IgD-negative memory B cell (primary cell): ENCODE data around the gene B3GNT9. TPM values are rescaled to one million over a fixed set of nuclear protein-coding genes. Genes with fewer than 3 reads are reported as not detected.

ENCODE experiments used
- H3K27ac Mint-ChIP-seq, 3 donors: one replicate each; pipeline ENCODE4 v1.8.0; 2020 to 2022; ENCODE audit warnings: mild to moderate bottlenecking in 3 of 3, mixed read lengths in 3 of 3, moderate library complexity in 1 of 3
- H3K27me3 Mint-ChIP-seq: one replicate; pipeline ENCODE4 v1.8.0; 2021; ENCODE audit warnings: mixed read lengths
- H3K36me3 Mint-ChIP-seq: one replicate; pipeline ENCODE4 v1.8.0; 2020; ENCODE audit warnings: mild to moderate bottlenecking, mixed read lengths
- H3K4me1 Mint-ChIP-seq, 3 donors: one replicate each; pipeline ENCODE4 v1.8.0; 2020 to 2022; ENCODE audit warnings: mixed read lengths in 3 of 3, mild to moderate bottlenecking in 1 of 3
- H3K4me3 Mint-ChIP-seq, 4 donors: one replicate each; pipeline ENCODE4 v1.8.0; 2020 to 2022; ENCODE audit warnings: mild to moderate bottlenecking in 4 of 4, mixed read lengths in 4 of 4, moderate library complexity in 3 of 4
- H3K9me3 Mint-ChIP-seq, 3 donors: one replicate each; pipeline ENCODE4 v1.8.0; 2020 to 2021; ENCODE audit warnings: mixed read lengths in 3 of 3, mild to moderate bottlenecking in 1 of 3
- polyA plus RNA-seq: library from polyadenylated mRNA; unstranded; fragments of 300-500 nt; fragmentation: Illumina TruSeq; gene quantifications from one replicate; pipeline ENCODE4 v1.2.3, GENCODE V29; 2021

Gene B3GNT9
- polyA plus RNA-seq, 1 donor from 2014 or later = 0.45 TPM

DNA sequence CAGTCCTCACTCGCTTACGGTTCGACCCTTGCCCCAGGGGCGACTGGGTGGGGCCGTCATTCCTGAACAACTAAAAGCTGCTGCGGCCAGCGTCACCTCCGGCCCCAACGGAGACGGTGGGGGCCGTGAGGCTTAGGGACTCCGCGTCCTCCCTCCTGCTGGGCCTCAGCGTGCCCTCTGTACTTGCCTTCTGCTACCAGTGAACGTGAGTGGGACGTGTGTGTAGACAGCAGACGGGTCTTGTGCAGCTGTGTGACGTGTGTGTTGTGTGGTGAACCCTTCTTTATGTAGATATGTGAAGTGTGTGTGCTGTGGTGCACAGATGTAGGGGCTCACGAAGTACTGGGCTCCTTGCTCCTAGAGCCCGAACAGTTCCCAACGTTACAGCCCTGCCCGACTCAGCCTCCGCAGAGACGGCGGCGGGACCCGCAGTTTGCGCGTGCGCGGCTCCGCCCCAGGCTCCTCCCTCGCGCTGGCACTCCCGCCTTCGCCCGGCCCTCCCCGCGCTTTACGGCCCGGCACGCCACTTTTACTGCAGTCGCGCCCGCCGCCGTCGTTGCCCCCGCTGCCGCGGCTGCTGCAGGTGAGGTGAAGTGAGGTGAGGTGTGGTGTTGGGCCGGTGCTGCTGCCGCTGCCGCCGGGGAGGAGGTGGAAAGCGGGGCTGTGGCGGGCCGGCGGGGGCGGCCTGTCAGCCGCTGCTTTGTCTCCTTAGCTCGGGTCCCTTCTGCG lies 41.2 kb downstream of the B3GNT9 start, which contains the start of gene PHAF1:
TSS of gene PHAF1 (plus strand) at position 535 of the 729 bp plus-strand sequence. CDS start 235 bp downstream, outside the sequence.
- H3K36me3 Mint-ChIP-seq = peaks cover 1% of the 10 kb centered on the region
- H3K4me3 Mint-ChIP-seq = peak within 1 kb of the TSS; percentile 91 to 99 (median 98)
- H3K27ac Mint-ChIP-seq = peak within 1 kb of the TSS; percentile 86 to 98 (median 90)
- peaks cover 20 to 39% (median 24%) of the 10 kb centered on the region in 3 donors for H3K4me1 Mint-ChIP-seq
- H3K27me3 Mint-ChIP-seq = no peaks in the 10 kb centered on the region
- H3K9me3 Mint-ChIP-seq = no peaks in the 10 kb centered on the region

GRCh38 chr16:67108931-67109406 lies 41.8 kb downstream of the B3GNT9 start:
- Mint-ChIP-seq H3K36me3 (peaks cover 1% of the 10 kb centered on the region), H3K27me3 (no peaks in the 10 kb centered on the region), H3K4me3 (peak overlapping the region; percentile 91 to 99 (median 98)), H3K9me3 (no peaks in the 10 kb centered on the region), H3K4me1 (peaks cover 20 to 44% (median 25%) of the 10 kb centered on the region in 3 donors), H3K27ac (peak overlapping the region in 2 of 3 donors; percentile 90 to 98)

DNA sequence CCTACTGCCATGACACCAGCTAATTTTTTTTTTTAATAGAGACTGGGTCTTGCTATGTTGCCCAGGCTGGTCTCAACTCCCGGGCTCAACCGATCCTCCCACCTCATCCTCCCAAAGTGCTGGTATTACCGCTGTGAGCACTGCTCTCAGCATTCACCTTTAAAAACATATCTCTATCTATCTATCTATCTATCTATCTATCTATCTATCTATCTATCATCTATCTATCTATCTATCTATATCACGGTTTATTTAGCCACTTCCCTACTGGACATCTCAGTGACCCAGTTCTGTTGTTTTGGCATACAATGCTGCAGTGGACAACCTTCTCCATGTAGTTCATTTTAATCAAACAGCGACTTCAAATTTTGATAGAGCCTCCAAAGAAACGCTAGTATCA lies 42.3 kb downstream of the B3GNT9 start:
- Mint-ChIP-seq H3K4me3 (peak overlapping the region in 3 of 4 donors; percentile 43 to 97 (median 66)), H3K27me3 (no peaks in the 10 kb centered on the region), H3K36me3 (peaks cover 1% of the 10 kb centered on the region), H3K9me3 (no peaks in the 10 kb centered on the region), H3K4me1 (peaks cover 20 to 42% (median 27%) of the 10 kb centered on the region in 3 donors), H3K27ac (no peak overlapping the region)

GRCh38 chr16:67105881-67106280 lies 44.9 kb downstream of the B3GNT9 start:
- Mint-ChIP-seq H3K4me1 (peaks cover 13 to 28% (median 27%) of the 10 kb centered on the region in 3 donors), H3K27me3 (no peaks in the 10 kb centered on the region), H3K36me3 (peaks cover 1% of the 10 kb centered on the region), H3K4me3 (peak overlapping the region in 1 of 4 donors; percentile 25), H3K27ac (peak overlapping the region; percentile 1 to 76 (median 74)), H3K9me3 (no peaks in the 10 kb centered on the region)

DNA sequence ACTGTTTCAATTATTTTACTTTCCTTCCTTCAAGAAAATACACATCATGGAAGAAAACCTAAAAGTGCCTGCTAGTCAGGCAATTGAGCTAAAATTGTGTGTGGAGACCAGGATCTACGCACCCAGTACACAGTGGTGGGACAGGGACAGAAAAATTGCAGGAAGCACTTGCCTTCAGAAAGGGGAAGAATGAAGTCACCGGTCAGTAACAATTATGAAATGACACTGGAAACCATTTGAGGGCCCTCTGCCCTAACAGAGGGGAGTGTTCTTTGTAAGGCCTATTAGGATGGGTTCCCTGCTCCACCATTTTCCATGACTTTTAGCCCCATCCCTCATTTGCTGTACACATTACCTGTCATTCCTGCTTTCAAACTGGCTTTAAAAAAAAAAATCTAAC lies 45.6 kb downstream of the B3GNT9 start:
- H3K4me3 Mint-ChIP-seq = peak overlapping the region in 3 of 4 donors; percentile 3 to 81 (median 25)
- H3K27me3 Mint-ChIP-seq = no peaks in the 10 kb centered on the region
- H3K36me3 Mint-ChIP-seq = peaks cover 1% of the 10 kb centered on the region
- H3K9me3 Mint-ChIP-seq = no peaks in the 10 kb centered on the region
- H3K27ac Mint-ChIP-seq = peak overlapping the region; percentile 74 to 85 (median 76)
- peaks cover 10 to 22% (median 22%) of the 10 kb centered on the region in 3 donors for H3K4me1 Mint-ChIP-seq

GRCh38 chr16:67104845-67105244 lies 46.0 kb downstream of the B3GNT9 start:
- Mint-ChIP-seq H3K4me3 (peak overlapping the region in 3 of 4 donors; percentile 3 to 81 (median 25)), H3K36me3 (peaks cover 1% of the 10 kb centered on the region), H3K27me3 (no peaks in the 10 kb centered on the region), H3K27ac (peak overlapping the region; percentile 74 to 85 (median 76)), H3K4me1 (peaks cover 10 to 22% (median 19%) of the 10 kb centered on the region in 3 donors), H3K9me3 (no peaks in the 10 kb centered on the region)

- peaks cover 10 to 17% (median 12%) of the 10 kb centered on the region in 3 donors for H3K4me1 Mint-ChIP-seq
- peak overlapping the region in 2 of 3 donors; percentile 22 to 68 for H3K27ac Mint-ChIP-seq
- H3K36me3 Mint-ChIP-seq = peaks cover 1% of the 10 kb centered on the region
- no peaks in the 10 kb centered on the region for H3K27me3 Mint-ChIP-seq
- H3K4me3 Mint-ChIP-seq = peak overlapping the region in 1 of 4 donors; percentile 57
- H3K9me3 Mint-ChIP-seq = no peaks in the 10 kb centered on the region
Observed at GRCh38 chr16:67104061-67104460, 46.7 kb downstream of the B3GNT9 start.

DNA sequence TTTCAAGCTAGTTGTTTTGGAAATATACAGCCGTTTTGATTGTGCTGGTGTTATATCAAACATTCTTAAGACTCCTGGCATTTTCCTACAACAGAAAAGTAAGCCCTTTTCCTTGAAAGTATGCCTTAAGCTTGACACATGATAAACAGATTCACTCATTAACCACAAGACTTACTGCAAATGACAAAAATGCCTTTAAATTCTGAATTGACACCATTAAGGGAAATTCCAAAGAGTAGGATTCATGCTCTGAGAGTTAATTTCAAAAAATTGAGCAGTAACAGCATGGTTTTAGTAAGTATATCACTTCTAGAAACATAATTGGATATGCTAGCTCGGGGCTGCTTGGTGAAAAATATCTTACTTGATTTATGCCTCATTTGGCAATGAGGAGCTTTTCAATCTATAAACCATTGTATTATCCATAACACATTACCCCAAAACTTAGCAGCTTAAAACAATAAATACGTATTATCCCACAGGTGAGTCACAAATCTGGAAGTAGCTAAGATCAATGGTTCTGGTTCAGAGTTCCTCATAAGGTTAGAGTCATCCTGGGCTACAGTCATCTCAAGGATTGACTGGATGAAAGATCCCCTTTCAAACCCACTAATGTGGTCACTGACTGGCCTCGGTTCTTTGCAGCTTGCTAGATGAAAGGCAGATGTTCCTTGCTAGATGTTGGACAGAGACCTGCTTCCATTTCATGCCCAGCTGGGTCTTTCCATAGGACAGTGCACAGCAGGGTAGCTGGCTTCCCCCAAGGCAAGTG lies 49.3 kb downstream of the B3GNT9 start:
- Mint-ChIP-seq H3K4me1 (peaks cover 10 to 17% (median 12%) of the 10 kb centered on the region in 3 donors), H3K4me3 (no peak overlapping the region), H3K9me3 (no peaks in the 10 kb centered on the region), H3K27me3 (no peaks in the 10 kb centered on the region), H3K36me3 (no peaks in the 10 kb centered on the region), H3K27ac (no peak overlapping the region)

GRCh38 chr16:67100569-67101310 lies 50.1 kb downstream of the B3GNT9 start:
- Mint-ChIP-seq H3K36me3 (no peaks in the 10 kb centered on the region), H3K27me3 (no peaks in the 10 kb centered on the region), H3K4me3 (no peak overlapping the region), H3K27ac (no peak overlapping the region), H3K4me1 (peaks cover 8 to 12% (median 12%) of the 10 kb centered on the region in 3 donors), H3K9me3 (no peaks in the 10 kb centered on the region)

DNA sequence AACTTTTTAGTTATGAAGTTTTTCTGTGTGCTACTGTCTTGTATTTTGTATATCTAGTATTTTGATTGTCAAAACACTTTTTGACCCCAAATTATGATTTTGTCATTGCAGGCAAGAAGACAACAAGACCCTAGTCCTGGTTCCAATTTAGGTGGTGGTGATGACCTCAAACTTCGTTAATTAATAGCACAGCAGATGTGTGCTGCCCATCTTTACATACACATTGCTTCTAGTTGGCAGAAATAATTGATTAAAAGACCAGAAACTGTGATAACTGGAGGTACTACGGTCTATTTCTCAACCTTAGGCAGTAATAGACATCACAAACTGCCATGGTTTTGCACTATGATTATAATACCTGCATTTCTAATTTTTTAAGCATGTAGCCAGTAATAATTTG lies 52.2 kb downstream of the B3GNT9 start:
- H3K36me3 Mint-ChIP-seq = no peaks in the 10 kb centered on the region
- H3K27ac Mint-ChIP-seq = no peak overlapping the region
- H3K4me3 Mint-ChIP-seq = no peak overlapping the region
- no peaks in the 10 kb centered on the region for H3K9me3 Mint-ChIP-seq
- H3K27me3 Mint-ChIP-seq = no peaks in the 10 kb centered on the region
- H3K4me1 Mint-ChIP-seq = no peaks in the 10 kb centered on the region

Other genes with a start within 250 kb of the B3GNT9 start
- gene CDH16, start 232.1 kb downstream of the B3GNT9 start, polyA plus RNA-seq = not detected
- gene RRAD, start 225.5 kb downstream of the B3GNT9 start, polyA plus RNA-seq = not detected
- gene CIAO2B, start 216.6 kb downstream of the B3GNT9 start, polyA plus RNA-seq = 104 TPM
- gene CES2, start 215.5 kb downstream of the B3GNT9 start, polyA plus RNA-seq = 26.9 TPM
- 0.35 TPM for gene CES3, start 189.7 kb downstream of the B3GNT9 start, polyA plus RNA-seq
- 1.4 TPM for gene CES4A, start 162.4 kb downstream of the B3GNT9 start, polyA plus RNA-seq
- gene CBFB, start 121.8 kb downstream of the B3GNT9 start, polyA plus RNA-seq = 43.3 TPM
- gene PHAF1, start 41.1 kb downstream of the B3GNT9 start, polyA plus RNA-seq = 14.5 TPM
- gene TRADD, start 8.9 kb upstream of the B3GNT9 start, polyA plus RNA-seq = 103 TPM
- 3.7 TPM for gene FBXL8, start 9.0 kb upstream of the B3GNT9 start, polyA plus RNA-seq
- gene HSF4, start 13.7 kb upstream of the B3GNT9 start, polyA plus RNA-seq = not detected
- not detected for gene NOL3, start 19.5 kb upstream of the B3GNT9 start, polyA plus RNA-seq
- 0.56 TPM for gene MATCAP1, start 33.0 kb upstream of the B3GNT9 start, polyA plus RNA-seq
- gene EXOC3L1, start 39.1 kb upstream of the B3GNT9 start, polyA plus RNA-seq = not detected
- 73.7 TPM for gene E2F4, start 41.2 kb upstream of the B3GNT9 start, polyA plus RNA-seq
- 0.35 TPM for gene ELMO3, start 48.1 kb upstream of the B3GNT9 start, polyA plus RNA-seq
- 64.2 TPM for gene TMEM208, start 76.1 kb upstream of the B3GNT9 start, polyA plus RNA-seq
- 3.8 TPM for gene FHOD1, start 96.5 kb upstream of the B3GNT9 start, polyA plus RNA-seq
- 0.75 TPM for gene SLC9A5, start 98.0 kb upstream of the B3GNT9 start, polyA plus RNA-seq
- 0.65 TPM for gene PLEKHG4, start 128.5 kb upstream of the B3GNT9 start, polyA plus RNA-seq
- gene KCTD19, start 175.7 kb upstream of the B3GNT9 start, polyA plus RNA-seq = not detected
- gene LRRC36, start 175.8 kb upstream of the B3GNT9 start, polyA plus RNA-seq = not detected
- not detected for gene TPPP3, start 242.5 kb upstream of the B3GNT9 start, polyA plus RNA-seq